ENCODE measurements around the gene RAB19.
"Not testable (repeated sequence)": the region's sequence is repeated elsewhere in the genome, so short reads cannot be mapped to it uniquely, and the experiment has no call there.

The RAB19 gene

DNA sequence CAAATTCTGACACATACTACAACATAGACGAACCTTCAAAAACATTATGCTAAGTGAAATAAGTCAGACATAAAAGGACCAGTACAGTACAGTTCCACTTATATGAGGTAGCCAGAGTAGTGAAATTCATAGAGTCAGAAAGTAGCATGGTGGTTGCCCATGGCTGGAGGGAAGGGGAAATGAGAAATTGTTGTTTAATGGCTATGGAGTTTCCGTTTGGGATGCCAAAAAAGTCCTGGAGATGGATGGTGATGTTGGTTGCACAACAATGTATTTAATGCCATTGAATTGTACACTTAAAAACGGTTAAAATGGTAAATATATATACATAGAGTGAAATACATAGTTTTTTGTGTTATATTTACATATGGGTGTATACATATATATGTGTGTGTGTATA is 3.5 kb upstream of the RAB19 start:
- DNase-seq (ENCODE audit: low read depth in 2 of 2) = no peak

DNA sequence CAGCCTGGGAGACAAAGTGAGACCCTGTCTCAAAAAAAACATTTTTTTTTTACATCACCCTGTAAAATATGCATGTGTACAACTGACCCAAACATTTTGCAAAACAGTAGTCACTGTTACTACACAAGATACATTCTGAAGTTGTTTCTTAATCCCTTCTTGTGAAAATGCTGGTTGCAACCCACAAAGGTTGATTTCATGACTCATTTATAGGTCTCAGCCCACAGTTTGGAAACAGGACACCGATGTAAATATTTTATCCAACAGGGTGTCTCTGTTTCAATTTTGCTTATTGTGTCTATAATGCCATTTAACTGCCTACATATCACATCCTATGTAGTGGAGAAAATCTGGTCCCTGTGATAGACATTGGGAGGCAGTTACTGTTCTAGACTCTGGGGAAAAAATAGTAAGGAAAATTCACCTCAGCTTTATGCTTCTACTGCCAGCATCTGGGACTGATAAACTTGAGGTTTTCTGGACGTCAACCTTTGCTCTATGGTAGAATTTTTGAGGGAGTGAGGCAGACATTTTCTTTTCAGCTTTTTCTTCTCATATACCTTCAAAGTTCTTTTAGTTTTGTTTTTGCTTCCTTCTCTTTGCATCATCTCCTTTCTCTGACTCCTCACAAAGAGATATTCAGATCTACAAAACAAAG is 1.6 kb upstream of the RAB19 start:
- no peak for DNase-seq (ENCODE audit: low read depth in 2 of 2)

DNA sequence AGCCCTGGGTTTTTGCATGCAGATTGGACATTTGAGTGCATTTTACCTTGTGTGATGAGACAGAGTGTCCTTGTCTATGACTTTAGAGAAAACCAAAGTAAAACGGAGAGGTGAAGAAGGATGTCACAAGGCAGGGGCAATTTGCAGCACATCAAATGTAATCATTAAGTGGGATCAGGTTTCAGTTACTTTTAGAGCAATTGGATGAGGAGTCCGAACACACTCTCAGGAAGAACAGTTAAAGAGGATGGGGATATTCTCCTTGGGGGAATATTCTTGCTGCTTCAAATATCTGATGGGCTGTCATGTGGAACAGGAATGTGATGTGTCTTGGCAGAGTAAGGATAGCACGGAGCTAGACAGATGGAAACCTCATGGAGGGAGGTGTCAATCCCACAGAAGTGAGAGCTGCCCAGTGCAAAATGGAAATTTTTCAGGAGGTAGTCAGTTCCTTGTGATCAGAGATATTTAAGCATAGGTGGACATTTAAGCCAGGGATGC is 757 bp downstream of the RAB19 start:
- no peak for DNase-seq (ENCODE audit: low read depth in 2 of 2)

DNA sequence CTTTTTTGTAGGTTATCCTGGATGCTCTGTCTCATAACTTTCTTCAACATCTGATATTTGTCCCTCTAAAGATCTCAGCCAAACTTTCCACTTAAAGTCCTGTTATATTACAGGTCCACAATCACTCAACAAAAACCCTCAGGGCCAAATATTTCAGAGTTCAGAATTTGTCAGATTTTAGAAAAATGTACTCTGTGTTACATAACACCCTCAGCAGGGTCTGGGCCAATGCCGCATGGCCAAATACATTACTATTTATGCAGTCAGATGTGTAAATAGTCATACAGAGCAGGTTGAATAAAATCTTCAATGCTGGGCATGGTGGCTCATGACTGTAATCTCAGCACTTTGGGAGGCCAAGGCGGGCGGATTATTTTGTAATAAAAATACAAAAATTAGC is 11.5 kb downstream of the RAB19 start:
- DNase-seq (ENCODE audit: low read depth in 2 of 2) = no peak

DNA sequence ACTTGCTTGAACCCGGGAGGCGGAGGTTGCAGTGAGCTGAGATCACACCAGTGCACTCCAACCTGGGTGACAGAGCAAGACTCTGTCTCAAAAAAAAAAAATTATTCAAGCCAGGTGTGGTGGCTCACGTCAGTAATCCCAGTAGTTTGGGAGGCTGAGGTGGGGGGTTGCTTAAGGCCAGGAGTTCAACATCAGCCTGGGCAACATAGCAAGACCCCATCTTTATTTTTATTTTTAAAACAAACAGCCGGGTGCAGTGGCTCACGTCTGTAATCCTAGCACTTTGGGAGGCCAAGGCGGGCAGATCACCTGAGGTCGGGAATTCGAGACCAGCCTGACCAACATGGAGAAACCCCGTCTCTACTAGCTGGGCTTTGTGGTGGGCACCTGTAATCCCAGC is 12.0 kb downstream of the RAB19 start:
- not testable (repeated sequence) for DNase-seq (ENCODE audit: low read depth in 2 of 2)

DNA sequence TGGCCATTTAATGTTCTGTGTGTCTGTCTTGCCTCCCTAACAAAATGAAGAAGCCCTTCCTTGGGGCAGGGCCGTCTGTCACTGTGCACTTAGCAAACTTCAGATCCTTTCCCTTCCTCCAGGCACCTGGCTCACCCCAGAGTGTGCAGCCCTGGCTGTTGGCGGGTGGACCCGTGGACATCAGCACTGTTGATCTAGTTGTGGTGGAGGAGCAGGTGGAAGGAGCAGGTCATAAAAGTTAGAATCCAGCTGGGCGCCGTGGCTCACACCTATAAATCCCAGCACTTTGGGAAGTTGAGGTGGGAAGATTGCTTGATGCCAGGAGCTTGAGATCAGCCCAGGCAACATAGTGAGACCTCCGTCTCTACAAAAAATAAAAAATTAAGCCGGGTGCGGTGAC is 12.7 kb downstream of the RAB19 start:
- DNase-seq (ENCODE audit: low read depth in 2 of 2) = no peak

DNA sequence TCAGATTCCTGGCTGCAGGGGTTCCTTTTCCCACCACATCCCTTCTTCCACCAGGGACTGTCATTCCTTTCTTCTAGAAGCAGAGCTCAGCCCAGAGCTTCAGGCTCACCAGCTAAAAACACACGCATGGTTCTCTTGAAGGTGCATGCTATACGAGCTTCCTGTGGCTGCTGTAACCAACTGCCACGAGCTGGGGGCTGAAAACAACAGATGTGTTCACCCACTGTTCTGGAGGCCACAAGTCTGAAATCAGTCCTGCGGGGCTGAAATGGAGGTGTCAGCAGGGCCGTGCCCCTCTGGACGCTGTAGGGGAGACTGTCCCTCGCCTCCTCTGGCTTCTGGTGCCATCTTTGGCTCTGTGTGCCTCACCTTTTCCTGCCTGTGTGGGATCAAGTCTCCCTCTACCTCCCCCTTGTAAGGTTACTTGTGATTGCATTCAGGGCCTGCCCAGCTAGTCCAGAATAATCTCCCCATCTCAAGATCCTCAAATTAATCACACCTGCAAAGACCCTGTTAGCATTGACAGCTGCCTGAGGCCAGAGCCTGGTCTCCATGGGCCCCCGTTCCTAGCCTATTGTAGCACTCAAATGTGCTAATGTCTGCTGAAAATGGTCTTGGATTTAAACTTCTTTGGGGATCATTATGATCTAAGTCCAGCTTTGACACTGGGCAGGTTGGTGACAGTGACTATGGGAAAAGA is 13.7 kb downstream of the RAB19 start:
- no peak for DNase-seq (ENCODE audit: low read depth in 2 of 2)

DNA sequence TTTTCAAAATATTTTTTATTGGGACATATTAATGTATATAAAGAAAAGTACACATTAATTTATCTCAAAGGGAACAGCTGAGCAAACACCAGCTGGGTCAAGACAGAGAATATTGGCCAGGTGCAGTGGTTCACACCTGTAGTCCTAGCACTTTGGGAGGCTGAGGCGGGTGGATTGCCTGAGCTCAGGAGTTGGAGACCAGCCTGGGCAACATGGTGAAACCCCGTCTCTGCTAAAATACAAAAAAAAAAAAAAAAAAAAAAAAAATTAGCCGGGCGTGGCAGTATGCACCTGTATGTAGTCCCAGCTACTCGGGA is 14.3 kb downstream of the RAB19 start:
- not testable (repeated sequence) for DNase-seq (ENCODE audit: low read depth in 2 of 2)

DNA sequence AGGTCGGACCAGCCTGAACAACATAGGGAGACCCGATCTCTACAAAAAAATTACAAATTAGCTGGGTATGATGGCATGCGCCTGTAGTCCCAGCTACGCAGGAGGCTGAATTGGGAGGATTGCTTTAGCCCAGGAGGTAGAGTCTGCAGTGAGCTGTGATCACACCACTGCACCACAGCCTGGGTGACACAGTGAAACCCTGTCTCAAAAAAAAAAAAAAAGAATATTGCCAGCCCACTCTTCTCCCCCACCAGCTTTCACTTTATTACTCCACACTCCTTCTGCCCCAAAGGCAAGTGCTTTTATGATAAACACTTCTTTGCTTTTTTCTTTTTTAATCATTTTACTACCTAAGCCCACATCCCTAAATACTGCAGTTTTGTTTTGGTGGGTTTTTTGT is 14.8 kb downstream of the RAB19 start:
- DNase-seq (ENCODE audit: low read depth in 2 of 2) = no peak

DNA sequence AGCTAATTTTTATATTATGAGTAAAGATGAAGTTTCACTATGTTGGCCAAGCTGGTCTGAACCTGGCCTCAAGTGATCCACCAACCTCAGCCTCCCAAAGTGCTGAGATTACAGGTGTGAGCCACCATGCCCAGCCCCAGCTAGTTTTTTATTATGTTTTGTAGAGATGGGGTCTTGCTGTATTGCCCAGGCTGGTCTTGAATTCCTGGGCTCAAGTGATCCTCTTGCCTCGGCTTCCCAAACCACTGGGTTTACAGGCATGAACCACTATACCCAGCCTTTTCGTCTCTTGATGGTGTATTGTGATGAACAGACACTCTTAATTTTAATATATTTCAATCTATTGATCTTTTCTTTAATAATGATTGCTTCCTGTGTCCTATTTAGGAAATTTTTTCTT is 17.7 kb downstream of the RAB19 start:
- no peak for DNase-seq (ENCODE audit: low read depth in 2 of 2)

DNA sequence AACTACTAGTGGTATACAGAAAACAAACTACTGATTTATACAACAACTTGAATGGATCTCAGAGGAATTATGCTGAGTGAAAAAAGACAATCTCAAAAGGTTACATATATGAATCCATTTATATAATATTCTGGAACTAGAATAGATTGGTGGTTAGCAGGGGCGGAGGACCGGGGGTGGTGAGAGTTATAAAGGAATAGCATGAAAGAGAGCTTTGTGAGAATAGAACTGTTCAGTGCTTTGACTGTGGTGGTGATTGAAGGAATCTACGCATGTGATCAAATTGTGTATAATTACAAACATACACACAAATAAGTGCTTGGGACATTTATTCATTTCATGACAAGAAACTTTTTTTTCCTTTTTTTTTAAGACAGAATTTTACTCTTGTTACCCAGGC is 19.6 kb downstream of the RAB19 start:
- no peak for DNase-seq (ENCODE audit: low read depth in 2 of 2)

DNA sequence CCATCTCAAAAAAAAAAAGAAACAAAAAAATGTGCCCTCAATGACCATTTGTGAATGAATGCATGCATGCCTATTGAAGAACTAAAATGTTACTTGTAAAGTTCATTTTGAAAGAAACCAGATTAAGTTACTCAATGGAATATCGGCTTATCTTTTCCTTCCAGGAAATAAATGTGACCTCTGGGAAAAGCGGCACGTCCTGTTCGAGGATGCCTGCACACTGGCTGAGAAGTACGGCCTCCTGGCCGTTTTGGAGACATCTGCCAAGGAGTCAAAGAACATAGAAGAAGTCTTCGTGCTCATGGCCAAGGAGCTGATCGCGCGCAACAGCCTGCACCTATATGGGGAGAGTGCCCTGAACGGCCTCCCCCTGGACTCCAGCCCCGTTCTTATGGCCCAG is 21.9 kb downstream of the RAB19 start:
- DNase-seq (ENCODE audit: low read depth in 2 of 2) = no peak

DNA sequence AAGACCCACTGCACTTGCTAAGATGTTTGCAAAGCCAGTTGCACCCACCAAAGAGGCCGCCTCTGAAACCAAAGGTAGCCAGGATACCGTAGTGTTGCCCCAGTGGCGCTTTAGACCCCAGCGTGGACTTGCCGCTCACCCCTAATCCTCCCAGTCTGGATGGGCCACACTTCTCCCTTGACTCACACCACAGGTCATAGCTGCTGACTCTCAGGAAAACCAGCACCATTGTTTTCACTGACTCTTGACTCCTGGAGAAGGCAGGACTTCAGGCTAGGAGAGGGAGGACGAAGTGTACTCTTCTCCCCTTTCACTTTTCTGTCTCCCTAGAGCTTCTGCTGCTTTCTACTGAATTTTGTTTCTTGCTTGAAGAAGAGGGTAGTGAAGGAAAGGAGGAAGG is 22.3 kb downstream of the RAB19 start:
- no peak for DNase-seq (ENCODE audit: low read depth in 2 of 2)

DNA sequence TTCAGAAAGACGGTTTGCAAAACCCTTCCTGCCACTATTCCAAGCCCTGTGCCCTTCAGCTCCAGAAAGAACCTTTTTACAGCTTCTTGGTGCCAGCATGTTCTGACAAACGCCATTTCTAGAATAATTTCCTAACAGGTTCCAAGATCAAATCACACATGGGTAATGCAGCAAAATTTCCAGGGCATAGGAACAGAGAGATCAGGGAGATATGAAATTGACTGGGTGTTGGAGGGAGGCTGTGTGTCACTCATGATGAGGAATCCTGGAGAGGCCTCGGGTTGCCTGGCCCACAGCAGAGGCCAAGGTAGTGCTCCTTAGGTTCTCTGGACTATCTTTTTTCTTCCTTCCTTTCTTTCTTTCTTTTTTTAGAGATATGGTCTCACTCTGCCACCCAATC is 29.5 kb downstream of the RAB19 start:
- DNase-seq (ENCODE audit: low read depth in 2 of 2) = no peak

DNA sequence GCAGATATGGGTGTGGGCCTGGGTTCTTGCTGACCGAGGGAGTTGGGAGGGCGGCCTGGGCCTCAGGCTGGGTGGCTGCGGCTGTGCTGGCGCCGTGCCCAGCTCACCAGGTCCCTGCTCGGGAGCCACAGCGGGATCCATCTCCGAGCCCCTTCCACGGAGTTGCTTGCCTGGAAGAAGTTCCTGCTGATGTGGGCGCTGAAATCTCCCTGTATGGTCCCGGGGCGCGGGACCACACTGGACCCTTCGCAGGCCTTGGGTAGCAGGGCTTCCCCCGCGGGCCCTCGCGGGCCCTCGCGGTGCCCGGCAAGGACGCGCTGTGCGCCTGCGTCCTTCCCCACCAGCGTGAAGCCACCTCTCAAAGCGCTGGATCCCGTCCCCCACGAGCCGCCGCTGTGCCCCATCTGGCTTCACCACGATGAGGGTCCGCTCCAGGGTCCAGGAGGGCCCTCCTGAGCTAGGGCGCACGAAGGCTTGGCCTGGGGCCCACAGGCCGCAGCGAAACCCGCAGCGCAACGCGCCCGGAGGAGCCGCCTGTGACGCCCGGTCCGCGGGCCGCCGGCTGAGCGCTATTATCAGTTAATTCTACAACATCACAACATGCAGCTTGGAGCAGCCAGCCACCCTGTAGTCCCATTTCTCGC is 31.5 kb downstream of the RAB19 start:
- DNase-seq (ENCODE audit: low read depth in 2 of 2) = no peak

DNA sequence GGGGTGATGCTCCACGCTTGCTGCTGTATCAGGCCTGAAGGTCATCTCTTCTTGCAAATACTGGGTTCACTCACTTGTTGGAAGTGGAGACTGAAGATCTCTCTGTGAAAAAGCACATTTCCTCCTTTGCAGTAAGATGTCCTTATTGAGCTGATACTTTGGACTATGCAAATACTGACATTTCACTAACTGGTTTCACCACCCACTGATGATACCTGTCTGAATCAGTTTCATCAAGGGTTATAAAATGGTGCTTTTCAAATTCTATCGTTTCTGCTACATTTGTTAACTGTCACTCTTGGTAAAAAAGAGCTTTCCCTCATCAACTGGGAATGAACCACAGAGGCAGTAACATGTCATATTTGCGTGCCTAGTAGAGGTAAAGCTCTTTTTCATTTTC is 35.5 kb downstream of the RAB19 start:
- no peak for DNase-seq (ENCODE audit: low read depth in 2 of 2)

DNA sequence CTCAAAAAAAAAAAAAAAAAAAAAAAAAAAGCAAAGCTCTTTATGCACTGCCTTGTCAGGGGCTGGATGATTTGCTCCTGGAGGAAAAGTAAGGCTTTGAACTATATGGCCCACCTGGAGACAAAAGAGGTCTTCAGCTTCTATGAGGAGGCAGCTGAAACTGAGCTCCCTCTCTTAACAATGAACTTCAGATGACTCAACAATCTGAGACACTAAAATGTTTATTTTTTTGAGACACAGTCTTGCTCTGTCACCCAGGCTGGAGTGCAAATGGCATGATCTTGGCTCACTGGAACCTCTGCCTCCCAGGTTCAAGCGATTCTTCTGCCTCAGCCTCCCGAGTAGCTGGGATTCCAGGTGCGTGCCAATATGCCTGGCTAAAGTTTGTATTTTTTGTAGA is 36.7 kb downstream of the RAB19 start:
- no peak for DNase-seq (ENCODE audit: low read depth in 2 of 2)

DNA sequence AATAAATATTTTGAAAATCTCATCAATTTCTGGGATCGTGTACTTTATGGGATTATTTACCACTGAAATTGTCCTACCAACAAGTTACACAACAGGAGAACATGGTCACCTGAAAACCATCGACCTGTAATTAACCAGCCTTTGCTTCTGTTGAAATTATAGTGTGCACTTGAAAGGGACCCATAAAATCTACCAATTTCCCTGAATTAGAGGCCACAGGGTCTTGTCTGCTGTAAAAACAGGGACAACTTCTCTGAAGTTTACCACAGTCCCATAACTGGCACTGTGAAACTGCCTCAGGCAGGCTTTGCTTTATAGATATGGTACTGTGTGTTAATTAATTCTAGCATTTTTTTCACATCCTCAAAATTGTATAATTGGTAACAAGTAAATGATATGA is 37.7 kb downstream of the RAB19 start:
- no peak for DNase-seq (ENCODE audit: low read depth in 2 of 2)

DNA sequence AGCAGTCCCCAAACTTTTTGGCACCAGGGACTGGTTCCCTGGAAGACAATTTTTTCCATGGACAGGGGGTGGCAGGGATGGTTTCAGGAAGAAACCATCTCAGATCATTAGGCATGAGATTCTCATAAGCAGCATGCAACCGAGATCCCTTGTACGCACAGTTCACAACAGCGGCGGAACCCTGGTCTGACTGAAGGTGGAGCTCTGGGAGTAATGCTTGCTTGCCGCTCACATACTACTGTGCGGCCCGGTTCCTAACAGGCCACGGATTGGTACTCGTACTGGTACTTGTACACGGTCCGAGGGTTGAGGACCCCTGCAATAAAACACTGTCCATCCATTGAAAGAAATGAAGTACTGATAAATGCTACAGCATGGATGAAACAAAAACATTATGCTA is 42.6 kb downstream of the RAB19 start:
- no peak for DNase-seq (ENCODE audit: low read depth in 2 of 2)

DNA sequence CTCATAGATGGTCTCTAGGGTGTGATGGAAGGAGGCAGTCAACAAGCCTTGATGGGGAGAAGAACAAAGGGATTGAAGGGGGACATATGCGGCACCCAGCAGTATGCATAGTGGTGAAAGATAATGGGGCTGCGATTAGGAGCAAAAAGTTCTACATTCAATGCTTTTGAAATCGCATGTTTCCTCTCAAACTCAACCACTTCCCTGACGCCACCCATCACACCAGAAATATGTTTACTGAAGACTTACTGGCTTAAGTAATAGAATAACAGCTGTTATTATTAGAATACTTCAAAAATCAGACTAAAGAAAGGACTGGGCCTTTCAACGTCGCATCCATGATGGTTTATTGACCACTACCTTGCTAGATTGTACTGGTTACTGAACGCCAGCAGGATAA is 44.0 kb downstream of the RAB19 start:
- no peak for DNase-seq (ENCODE audit: low read depth in 2 of 2)

DNA sequence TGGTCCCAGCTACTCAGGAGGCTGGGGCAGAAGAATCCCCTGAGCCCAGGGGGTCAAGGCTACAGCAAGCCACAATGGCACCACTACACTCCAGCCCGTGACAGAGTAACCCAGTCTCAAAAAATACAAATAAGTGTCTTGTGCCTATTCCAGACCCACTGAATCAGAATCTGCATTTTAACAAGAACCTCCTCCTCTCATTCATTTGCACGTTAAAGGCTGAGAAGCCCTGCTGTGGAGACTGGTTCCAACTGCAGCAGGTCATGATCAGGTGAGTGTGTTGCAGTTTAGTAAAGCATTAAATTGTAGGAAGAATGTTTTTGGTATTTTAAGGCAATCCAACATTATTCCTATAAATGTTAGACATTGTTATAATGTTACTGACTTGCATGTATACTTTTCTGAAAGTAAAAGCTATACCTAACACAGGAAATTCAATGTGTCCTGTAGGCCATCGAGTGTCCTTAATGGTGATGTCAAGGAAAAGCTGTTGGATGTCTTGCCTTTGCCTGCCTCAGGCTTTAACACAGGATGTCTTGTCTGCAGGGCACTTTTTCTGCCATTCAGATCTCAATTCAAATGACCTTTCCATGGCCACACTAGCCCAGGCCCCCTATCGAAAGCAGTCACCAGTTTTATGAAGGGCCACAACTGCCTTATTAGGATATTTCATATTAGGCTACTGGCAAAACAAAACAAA is 45.1 kb downstream of the RAB19 start:
- DNase-seq (ENCODE audit: low read depth in 2 of 2) = no peak

DNA sequence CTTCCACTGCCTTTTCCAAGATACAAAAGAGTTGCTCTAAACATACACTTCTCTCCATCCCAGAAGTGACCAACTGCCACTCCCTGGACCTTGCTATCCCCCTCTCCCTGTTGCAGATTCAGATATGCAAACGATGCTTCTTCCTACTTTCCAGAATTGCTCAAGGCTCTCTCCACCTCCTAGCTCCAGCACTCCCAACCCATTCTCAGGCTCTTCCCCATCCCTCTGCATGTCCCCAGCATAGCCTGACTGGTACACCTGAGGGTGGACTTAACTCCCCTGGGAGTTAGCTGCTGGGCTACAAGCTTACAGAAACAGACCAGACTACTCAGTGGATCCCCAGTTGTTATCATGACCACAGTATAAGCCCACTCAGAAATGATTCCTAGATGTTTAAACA is 47.9 kb downstream of the RAB19 start:
- DNase-seq (ENCODE audit: low read depth in 2 of 2) = no peak

DNA sequence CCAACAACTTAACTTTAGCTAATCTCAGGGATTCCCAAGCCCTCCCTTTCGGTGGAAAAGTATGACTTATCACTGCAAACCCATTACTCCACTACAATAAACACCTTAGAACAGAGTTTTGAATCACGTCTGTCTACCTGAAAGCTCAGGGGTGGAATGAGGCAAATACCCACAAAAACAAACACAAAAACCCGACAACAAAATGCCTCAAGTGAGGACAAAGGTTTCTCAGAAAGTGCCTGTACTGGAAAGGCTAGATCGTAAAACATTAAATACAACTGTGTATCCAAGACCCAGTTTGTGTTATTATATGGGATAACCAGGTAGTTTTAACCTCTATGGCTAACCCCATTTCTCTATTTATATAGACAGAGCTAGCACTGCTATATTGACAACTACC is 49.4 kb downstream of the RAB19 start:
- DNase-seq (ENCODE audit: low read depth in 2 of 2) = no peak

All from activated CD8-positive, alpha-beta memory T cell treated with anti-CD3 and anti-CD28 coated beads for 4 hours (primary cell).